Measurements from ENCODE around the gene FAM200C.

The FAM200C gene

DNA sequence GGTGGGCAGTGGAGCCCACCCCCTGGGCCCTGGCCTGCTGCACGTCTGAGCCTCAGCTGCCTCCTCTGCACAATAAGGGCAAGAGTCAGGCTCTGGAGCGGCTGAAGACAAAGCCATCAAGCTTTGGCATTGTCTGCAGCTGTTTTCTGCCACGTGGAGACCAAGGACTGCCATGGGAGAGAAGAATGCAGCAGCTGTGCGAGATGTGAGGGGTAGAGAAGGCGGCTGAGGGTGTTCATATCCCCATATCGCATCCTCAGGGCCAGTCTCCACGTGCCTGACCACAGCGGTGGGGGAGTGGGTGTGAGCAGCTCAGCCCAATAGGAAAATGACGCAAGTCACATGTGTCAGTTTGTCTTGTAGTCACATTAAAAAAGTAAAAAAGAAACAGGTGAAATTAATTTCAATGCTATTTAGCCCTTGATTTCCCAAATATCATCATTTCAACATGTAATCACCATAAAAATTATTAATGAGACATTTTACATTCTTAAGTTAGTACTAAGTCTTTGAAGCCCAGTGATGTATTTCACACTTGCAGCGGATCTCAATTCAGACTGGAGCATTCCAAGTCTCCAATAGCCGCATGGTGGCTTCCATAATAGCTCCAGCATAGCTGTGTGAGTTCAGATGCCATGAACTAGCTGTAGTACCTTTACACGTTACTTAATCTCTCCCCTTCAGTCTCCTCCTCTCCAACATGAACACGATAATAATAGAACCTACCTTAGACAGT lies 36.0 kb downstream of the FAM200C start:
- DNase-seq = no peak

DNA sequence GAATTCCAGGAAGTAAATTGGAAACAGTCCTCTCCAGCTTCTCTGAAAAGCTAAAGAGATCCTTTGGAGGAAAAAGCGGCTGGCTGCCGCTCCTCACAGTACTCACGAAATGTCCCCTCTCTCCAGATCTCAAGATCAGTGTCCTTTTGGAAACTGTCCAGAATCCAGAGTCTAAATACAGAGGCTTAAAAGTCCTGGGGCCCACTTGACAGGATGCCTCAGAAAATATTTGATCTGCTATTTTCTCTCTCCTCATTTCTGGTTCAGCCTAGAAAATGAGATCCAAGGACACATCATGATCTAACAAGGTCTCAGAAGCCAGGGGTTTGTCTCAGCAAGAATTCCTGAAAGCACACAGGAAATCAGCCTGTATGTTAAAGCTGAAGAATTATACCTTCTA lies 36.6 kb downstream of the FAM200C start:
- no peak for DNase-seq

GRCh38 chr5:160361624-160362228 lies 38.1 kb downstream of the FAM200C start:
- no peak for DNase-seq

- DNase-seq = no peak
These were observed 39.5 kb downstream of the FAM200C start for GRCh38 chr5:160360310-160360709.

DNA sequence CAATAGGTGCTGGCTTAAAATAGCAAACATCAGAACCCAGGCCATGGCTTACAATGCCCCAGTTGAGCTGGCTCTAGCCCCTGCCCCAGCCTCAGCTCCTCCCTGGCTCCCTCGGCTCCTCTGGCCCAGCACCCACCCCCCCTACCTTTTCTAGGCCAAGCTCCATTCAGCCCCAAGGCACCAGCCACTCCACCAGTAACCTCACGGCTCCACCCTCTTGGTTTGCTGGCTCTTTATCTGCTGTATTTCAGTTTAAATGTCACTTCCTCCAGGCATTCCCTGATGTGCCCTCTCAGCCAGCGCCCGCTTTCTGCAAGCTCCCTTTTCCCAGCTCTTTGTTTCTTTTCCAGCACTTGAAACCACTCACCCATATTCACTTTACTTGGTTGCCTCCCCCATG lies 40.0 kb downstream of the FAM200C start:
- DNase-seq = no peak

- DNase-seq = no peak
These were observed 40.6 kb downstream of the FAM200C start for GRCh38 chr5:160359242-160359641.

DNA sequence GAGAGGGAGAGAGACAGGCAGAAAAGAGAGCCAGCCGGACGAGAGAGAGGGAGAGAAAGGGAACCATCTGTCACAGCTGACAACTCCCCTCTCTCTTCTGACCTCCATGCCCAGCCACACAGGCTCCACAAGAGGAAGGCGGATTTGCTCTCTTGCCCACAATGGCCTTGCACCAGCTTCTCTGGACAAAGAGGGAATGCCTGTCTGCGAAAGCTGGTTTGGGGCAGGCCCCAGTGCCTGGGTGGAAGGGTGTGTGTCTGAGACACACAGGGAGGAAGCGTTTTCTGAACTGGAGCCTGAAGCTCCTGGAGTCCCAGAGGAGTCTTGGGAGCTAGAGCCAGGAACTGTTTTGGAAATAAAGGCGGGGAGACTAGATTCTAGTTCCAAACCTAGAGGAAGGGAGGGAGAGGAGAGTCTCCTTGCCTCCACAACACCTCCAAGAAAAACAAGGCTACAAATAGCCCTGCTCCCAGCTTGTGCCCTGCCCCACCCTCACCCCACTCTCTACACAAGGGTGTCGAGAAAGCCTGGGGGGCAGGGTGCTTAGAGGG lies 41.9 kb downstream of the FAM200C start:
- no peak for DNase-seq

GRCh38 chr5:160357394-160357793 lies 42.5 kb downstream of the FAM200C start:
- DNase-seq = no peak

GRCh38 chr5:160356550-160357347 lies 43.1 kb downstream of the FAM200C start:
- DNase-seq = no peak

DNA sequence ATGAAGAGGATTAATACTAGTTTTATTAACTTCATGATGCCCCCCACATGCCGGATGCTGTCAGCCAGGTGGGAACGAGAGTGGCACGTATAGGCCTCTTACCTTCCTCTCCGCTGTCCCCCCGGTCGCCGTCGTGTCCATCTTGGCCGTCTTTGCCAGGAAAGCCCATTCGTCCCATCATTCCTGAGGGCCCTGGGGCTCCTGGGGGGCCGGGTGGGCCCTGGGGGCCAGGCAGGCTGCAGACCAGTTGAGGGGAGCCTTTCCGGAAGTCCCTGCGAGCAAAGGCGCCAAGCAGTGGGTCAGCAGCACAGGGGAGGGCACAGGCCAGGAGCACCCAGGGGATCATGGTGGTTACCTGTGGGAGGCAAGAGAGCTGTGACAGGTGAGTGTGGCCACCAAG lies 45.2 kb downstream of the FAM200C start:
- no peak for DNase-seq

DNA sequence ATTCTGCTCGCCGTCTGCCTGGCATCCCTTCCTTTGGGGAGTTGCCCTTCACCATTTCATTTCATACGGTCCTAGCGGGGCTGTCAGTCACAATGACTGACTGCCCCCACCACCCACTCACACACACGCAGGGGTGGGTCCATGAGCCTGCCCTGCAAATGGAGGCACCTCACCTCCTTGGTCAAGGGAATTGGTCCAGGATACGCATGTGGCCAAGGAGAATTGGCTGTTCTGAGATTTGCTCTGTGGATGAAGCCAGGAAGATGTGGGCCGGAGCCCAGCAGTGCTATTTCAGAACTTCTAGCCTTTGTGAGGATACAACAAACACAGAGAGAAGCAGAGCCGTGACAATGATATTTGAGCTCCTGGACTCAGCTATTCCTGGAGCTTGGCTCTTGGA lies 46.5 kb downstream of the FAM200C start:
- no peak for DNase-seq

DNA sequence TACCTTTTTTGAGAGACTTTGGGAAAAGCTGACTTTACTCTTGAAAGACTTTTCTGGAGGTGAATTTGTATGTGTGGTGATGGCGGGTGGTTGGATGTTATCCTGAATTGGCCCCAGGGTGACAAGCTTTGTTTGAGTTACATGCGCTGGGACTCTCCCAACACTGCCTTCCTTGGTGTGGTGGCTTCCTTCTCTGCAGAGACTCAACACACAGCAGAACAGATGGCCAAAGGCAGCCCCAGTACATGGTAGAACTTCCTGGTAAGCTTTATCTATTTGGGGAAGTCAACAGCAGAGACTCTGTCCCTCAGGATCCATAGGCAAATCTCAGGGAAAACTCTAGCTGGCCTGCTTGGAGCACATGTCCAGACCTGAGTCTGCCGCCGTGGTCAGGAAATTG lies 47.5 kb downstream of the FAM200C start:
- no peak for DNase-seq

GRCh38 chr5:160349935-160350303 lies 49.9 kb downstream of the FAM200C start:
- DNase-seq = no peak

GRCh38 chr5:160349249-160349934 lies 50.5 kb downstream of the FAM200C start:
- no peak for DNase-seq

DNA sequence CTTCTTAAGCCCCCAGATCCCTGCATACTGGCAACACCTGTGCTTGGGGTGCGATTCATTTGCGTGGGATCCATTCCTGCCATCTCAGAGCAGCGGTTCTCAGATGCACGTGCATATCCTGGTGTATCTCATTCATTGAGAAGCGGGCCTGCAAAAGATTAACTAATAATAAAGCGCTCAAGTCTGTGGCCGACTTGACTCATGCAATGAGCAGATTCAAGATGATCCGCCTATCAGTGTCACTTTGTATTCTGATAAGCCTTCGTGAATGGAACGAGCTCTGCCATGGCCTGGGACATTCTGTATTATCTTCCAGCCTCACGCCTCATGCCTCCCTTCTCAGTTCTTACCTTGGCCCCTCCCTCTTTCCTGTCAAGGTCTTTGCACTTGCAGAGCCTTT lies 51.8 kb downstream of the FAM200C start:
- DNase-seq = no peak

DNA sequence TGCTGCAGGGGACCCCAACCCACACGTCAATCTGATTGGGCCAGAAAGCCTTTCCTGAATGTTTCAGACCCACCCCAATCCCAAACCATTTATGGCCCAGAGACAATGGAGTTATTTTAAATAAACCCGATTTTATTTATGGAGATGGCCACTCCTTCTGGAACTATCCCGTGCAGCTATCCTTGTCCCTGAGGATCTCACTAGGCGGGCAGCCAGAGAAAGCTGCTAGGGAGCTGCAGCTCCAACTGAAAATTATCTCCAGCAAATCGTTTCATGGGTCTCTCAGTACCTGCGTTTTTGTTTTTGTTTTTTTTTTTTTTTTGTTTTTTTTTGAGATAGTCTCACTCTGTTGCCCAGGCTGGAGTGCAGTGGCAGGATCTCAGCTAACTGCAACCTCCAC lies 52.4 kb downstream of the FAM200C start:
- DNase-seq = no peak

Measured in SHP77 treated with DMSO at 0.1 percent for 48 hours (cell line).